Loucy (cell line): ENCODE measurements around the gene ATAD2B.
"Not testable (repeated sequence)": the region's sequence is repeated elsewhere in the genome, so short reads cannot be mapped to it uniquely, and the experiment has no call there.

Experiments
- H2AFZ ChIP-seq: fragments of 200-600 bp; sonication (generic); 2 replicates; pipeline ENCODE4 v1.6.0; 2016; ENCODE audit warnings: antibody characterized with exemption, mild to moderate bottlenecking, low read length, moderate library complexity
- H3F3A ChIP-seq: fragments of 200-600 bp; 2 replicates; pipeline ENCODE4 v1.6.0; 2016; ENCODE audit warnings: antibody characterized with exemption, low read depth, mild to moderate bottlenecking
- H3K27me3 ChIP-seq: fragments of 200-600 bp; sonication (generic); 2 replicates; pipeline ENCODE4 v1.6.1; 2014; ENCODE audit warnings: low read length, mild to moderate bottlenecking; ENCODE audit not compliant: insufficient read depth, poor library complexity, severe bottlenecking
- H3K36me3 ChIP-seq: fragments of 200-600 bp; sonication (generic); 2 replicates; pipeline ENCODE4 v1.6.1; 2016; ENCODE audit warnings: low read length; ENCODE audit not compliant: insufficient read depth
- H3K4me1 ChIP-seq: fragments of 200-600 bp; sonication (generic); 2 replicates; pipeline ENCODE4 v1.5.1; 2014; ENCODE audit warnings: low read length, mild to moderate bottlenecking; ENCODE audit not compliant: insufficient read depth, poor library complexity, severe bottlenecking
- H3K4me2 ChIP-seq: fragments of 200-600 bp; sonication (generic); 2 replicates; pipeline ENCODE4 v1.6.0; 2014; ENCODE audit warnings: antibody characterized with exemption, low read length, low read depth, mild to moderate bottlenecking; ENCODE audit not compliant: poor library complexity, severe bottlenecking
- H3K4me3 ChIP-seq: fragments of 200-600 bp; sonication (generic); 2 replicates; pipeline ENCODE4 v1.5.1; 2014; ENCODE audit warnings: low read length, mild to moderate bottlenecking, mixed read lengths; ENCODE audit not compliant: poor library complexity, severe bottlenecking
- H3K79me2 ChIP-seq: fragments of 200-600 bp; sonication (generic); 2 replicates; pipeline ENCODE4 v1.6.1; 2014; ENCODE audit warnings: low read length; ENCODE audit not compliant: insufficient read depth
- H3K9ac ChIP-seq: fragments of 200-600 bp; sonication (generic); 2 replicates; pipeline ENCODE4 v1.6.0; 2014; ENCODE audit warnings: mild to moderate bottlenecking, low read depth, low read length, moderate library complexity; ENCODE audit not compliant: poor library complexity, severe bottlenecking
- H3K9me2 ChIP-seq: fragments of 200-600 bp; sonication (generic); replicated peaks from 2 replicates; pipeline ENCODE4 v1.6.1; 2016; ENCODE audit warnings: low read depth, low read length, mixed read lengths
- H3K9me3 ChIP-seq: fragments of 200-600 bp; sonication (generic); 2 replicates; pipeline ENCODE4 v1.6.1; 2014; ENCODE audit warnings: mild to moderate bottlenecking, antibody characterized with exemption, low read length, low read depth; ENCODE audit not compliant: insufficient read depth
- H4K20me1 ChIP-seq: fragments of 200-600 bp; sonication (generic); 2 replicates; pipeline ENCODE4 v1.6.0; 2014; ENCODE audit warnings: antibody characterized with exemption, low read length, mild to moderate bottlenecking; ENCODE audit not compliant: insufficient read depth, poor library complexity, severe bottlenecking
- CTCF ChIP-seq: fragments of 200-600 bp; sonication (generic); conservative IDR thresholded peaks from 2 replicates; pipeline ENCODE4 v1.5.1; 2014; ENCODE audit warnings: mild to moderate bottlenecking, antibody characterized with exemption, low read length
- EZH2phosphoT487 ChIP-seq: fragments of 200-600 bp; IDR thresholded peaks from 2 replicates; pipeline ENCODE4 v1.6.1; 2018; ENCODE audit warnings: antibody characterized with exemption, mild to moderate bottlenecking, moderate library complexity, borderline replicate concordance

The ATAD2B gene

GRCh38 chr2:23782126-23782525 lies 144.8 kb downstream of the ATAD2B start:
- H3K79me2 ChIP-seq = no peaks in the 10 kb centered on the region
- TF ChIP-seq EZH2phosphoT487 (no peak), CTCF (no peak)
- H3K9me3 ChIP-seq = no peaks in the 10 kb centered on the region
- H3F3A ChIP-seq = no peaks in the 10 kb centered on the region; the same call in 1 of the 2 replicates
- no peak overlapping the region for H3K4me2 ChIP-seq
- no peaks in the 10 kb centered on the region for H3K4me1 ChIP-seq
- H3K27me3 ChIP-seq = no peaks in the 10 kb centered on the region
- no peak overlapping the region for H3K4me3 ChIP-seq
- no peaks in the 10 kb centered on the region for H3K9me2 ChIP-seq
- H3K36me3 ChIP-seq = peaks cover 34% of the 10 kb centered on the region
- H2AFZ ChIP-seq = no peak overlapping the region
- H4K20me1 ChIP-seq = no peaks in the 10 kb centered on the region
- no peak overlapping the region for H3K9ac ChIP-seq

DNA sequence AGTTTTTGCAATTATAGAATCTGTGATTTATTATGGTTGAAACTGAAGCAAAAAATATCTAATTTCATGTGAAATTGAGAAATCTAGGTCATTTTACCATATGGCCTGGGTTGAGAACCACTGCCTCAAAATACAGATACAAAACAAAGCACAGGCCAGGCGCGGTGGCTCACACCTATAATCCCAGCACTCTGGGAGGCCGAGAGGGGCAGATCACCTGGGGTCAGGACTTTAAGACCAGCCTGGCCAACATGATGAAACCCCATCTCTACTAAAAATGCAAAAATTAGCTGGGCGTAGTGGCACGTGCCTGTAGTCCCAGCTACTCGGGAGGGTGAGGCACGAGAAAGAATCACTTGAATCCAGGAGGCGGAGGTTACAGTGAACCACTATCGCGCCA lies 146.5 kb downstream of the ATAD2B start:
- not testable (repeated sequence) for H3K4me1 ChIP-seq, H3K9me2 ChIP-seq, H2AFZ ChIP-seq, H4K20me1 ChIP-seq, H3K9me3 ChIP-seq, H3K27me3 ChIP-seq, H3K79me2 ChIP-seq, H3K4me2 ChIP-seq, H3K9ac ChIP-seq, H3K4me3 ChIP-seq, H3F3A ChIP-seq
- peaks cover 24% of the 10 kb centered on the region for H3K36me3 ChIP-seq

DNA sequence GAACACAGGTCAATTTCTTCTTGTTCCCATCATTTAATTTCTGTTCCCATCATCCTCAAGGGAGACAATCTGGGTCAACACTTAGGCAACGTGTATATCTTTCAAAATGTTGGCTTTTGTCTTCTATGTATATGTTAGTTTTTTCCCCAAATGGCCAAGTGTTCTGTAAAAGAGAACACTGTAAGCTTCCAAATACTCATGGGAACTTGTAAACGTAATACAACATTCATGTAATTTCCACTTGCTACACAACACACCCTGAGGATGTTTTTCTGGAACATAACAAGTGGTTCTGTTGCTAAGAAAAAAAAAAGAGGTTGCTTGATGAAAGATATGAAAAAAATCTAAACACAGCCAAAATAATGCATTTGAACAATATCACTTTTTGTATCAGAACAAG lies 149.1 kb downstream of the ATAD2B start:
- Histone ChIP-seq H4K20me1 (no peaks in the 10 kb centered on the region), H3K9ac (no peak overlapping the region), H2AFZ (no peak overlapping the region), H3K9me3 (no peaks in the 10 kb centered on the region), H3K4me3 (no peak overlapping the region), H3K4me2 (no peak overlapping the region), H3K9me2 (no peaks in the 10 kb centered on the region), H3K36me3 (peaks cover 15% of the 10 kb centered on the region; the same call in 1 of the 2 replicates), H3F3A (no peaks in the 10 kb centered on the region; the same call in 1 of the 2 replicates), H3K4me1 (no peaks in the 10 kb centered on the region), H3K79me2 (no peaks in the 10 kb centered on the region), H3K27me3 (no peaks in the 10 kb centered on the region)
- no peak for TF ChIP-seq CTCF
- TF ChIP-seq EZH2phosphoT487 = no peak

DNA sequence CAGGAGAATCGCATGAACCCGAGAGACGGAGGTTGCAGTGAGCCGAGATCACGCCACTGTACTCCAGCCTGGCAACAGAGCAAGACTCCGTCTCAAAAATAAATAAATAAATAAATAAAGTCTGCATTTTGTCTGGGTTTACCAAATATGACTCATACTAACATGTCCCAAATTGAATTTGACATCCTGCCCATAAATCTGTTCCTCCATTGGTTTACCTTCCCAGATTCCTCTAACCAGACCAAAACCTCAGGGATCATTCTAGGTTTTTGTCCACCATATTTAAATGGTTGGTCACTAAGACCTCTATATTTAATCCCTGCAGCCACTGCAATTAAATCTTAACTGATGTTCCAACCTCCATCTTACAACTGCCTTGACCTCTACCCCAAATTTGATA lies 150.9 kb downstream of the ATAD2B start:
- H4K20me1 ChIP-seq = no peaks in the 10 kb centered on the region
- H3K9ac ChIP-seq = no peak overlapping the region
- H3K4me1 ChIP-seq = no peaks in the 10 kb centered on the region
- peaks cover 8% of the 10 kb centered on the region for H3K9me3 ChIP-seq
- H3K27me3 ChIP-seq = no peaks in the 10 kb centered on the region
- H3F3A ChIP-seq = no peaks in the 10 kb centered on the region; the same call in 1 of the 2 replicates
- no peak overlapping the region for H2AFZ ChIP-seq
- H3K4me3 ChIP-seq = no peak overlapping the region
- no peak for TF ChIP-seq CTCF
- TF ChIP-seq EZH2phosphoT487 = no peak
- no peaks in the 10 kb centered on the region for H3K79me2 ChIP-seq
- H3K9me2 ChIP-seq = no peaks in the 10 kb centered on the region
- peaks cover 24% of the 10 kb centered on the region for H3K36me3 ChIP-seq
- H3K4me2 ChIP-seq = no peak overlapping the region
